ENCODE results near the gene CNTF. TPM values are rescaled to one million over a fixed set of nuclear protein-coding genes. Genes with fewer than 3 reads are reported as not detected.
A peak's percentile ranks its signal among the peaks of the same experiment; 100 is the strongest.
"Not testable (repeated sequence)": the region's sequence is repeated elsewhere in the genome, so short reads cannot be mapped to it uniquely, and the experiment has no call there.

Gene CNTF, protein sequence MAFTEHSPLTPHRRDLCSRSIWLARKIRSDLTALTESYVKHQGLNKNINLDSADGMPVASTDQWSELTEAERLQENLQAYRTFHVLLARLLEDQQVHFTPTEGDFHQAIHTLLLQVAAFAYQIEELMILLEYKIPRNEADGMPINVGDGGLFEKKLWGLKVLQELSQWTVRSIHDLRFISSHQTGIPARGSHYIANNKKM
- total RNA-seq, result 1.4 TPM
- long read RNA-seq, result 0 reads

GRCh38 chr11:58622344-58622743, at the start of gene CNTF:
Gene CNTF, plus strand, starts transcription at chr11:58622665. Its CDS starts 88 bp downstream, at chr11:58622753.
- ATAC-seq, result peak; percentile 67
- intact Hi-C loops (cut with micrococcal nuclease), result loop anchor here (10.0 kb wide), 1 partner anchor 48 kb away; the partner anchor contains the start of genes LPXN and ZFP91
- DNase-seq, result no peak

DNA sequence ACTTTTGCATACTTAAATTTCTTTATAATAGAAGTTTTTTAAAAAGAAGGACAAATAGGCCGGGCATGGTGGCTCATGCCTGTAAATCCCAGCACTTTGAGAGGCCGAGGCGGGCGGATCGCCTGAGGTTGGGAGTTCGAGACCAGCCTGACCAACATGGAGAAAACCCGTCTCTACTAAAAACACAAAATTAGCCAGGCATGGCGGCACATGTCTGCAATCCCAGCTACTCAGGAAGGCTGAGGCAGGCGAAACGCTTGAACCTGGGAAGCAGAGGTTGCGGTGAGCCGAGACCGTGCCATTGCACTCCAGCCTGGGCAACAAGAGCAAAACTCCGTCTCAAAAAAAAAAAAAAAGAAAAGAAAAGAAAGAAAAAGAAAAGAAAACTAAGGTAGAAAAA, 49.6 kb upstream of the CNTF start:
- ATAC-seq, DNase-seq: not testable (repeated sequence)
- intact Hi-C loops (cut with micrococcal nuclease), result loop anchor here (5.0 to 10.0 kb wide), 2 partner anchors 52 to 104 kb away; partner anchors contain the start of gene CNTF

GRCh38 chr11:58573451-58574104, 48.9 kb upstream of the CNTF start:
- intact Hi-C loops (cut with micrococcal nuclease), result loop anchor here (5.0 to 10.0 kb wide), 2 partner anchors 51 to 104 kb away; partner anchors contain the start of gene CNTF
- ATAC-seq, result no peak

GRCh38 chr11:58574881-58575280, 47.6 kb upstream of the CNTF start:
- intact Hi-C loops (cut with micrococcal nuclease), result loop anchor here (5.0 to 10.0 kb wide), 2 partner anchors 50 to 102 kb away; partner anchors contain the start of gene CNTF

More at GRCh38 chr11:58573451-58574104, 48.9 kb upstream of the CNTF start:
- no peak for DNase-seq

DNA sequence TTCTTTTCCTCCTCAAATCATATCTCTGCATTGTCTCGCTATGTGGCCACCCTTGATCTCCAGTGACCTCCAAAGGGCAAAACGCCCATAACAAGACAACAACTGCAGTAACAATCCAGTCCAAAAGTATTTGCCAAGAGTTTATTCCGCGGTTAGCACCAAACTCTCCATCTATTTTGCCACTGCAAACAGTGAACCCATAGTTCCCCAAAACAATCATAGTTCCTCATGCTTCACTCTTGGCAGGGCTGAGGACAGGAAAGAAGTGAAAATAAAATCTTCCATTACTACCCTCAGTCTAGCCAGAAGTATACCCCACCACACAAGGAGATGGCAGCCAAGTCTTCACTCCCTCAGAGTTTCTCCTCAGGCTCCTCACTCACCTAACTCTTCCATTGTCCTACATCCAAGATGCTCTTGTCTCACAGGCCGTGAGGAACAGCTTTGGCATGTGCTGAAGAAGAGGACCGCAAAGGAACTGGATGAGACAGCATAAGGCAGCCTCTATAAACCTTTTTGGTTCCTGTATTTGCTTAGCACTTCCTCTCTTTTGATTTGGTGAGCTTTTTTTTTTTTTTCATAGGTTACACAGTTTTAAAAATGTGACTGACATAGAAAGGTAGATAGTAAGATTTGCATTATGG, 47.0 kb upstream of the CNTF start, which contains the start of gene LPXN:
Gene LPXN, minus strand, starts transcription at position 480 of the 644 bp plus-strand sequence. Its CDS starts 84 bp downstream, at position 396.
- no peak for ATAC-seq
- intact Hi-C loops (cut with micrococcal nuclease), result loop anchor here (10.0 kb wide), 1 partner anchor 49 kb away; the partner anchor contains the start of gene CNTF

More at GRCh38 chr11:58574881-58575280, 47.6 kb upstream of the CNTF start:
- DNase-seq (no peak), ATAC-seq (no peak)

GRCh38 chr11:58576887-58577471, 45.5 kb upstream of the CNTF start:
- ATAC-seq (no peak), DNase-seq (no peak)
- intact Hi-C loops (cut with micrococcal nuclease), result loop anchor here (10.0 kb wide), 1 partner anchor 48 kb away; the partner anchor contains the start of gene CNTF

More for the DNA sequence above, 47.0 kb upstream of the CNTF start, which contains the start of gene LPXN:
- DNase-seq, result no peak

DNA sequence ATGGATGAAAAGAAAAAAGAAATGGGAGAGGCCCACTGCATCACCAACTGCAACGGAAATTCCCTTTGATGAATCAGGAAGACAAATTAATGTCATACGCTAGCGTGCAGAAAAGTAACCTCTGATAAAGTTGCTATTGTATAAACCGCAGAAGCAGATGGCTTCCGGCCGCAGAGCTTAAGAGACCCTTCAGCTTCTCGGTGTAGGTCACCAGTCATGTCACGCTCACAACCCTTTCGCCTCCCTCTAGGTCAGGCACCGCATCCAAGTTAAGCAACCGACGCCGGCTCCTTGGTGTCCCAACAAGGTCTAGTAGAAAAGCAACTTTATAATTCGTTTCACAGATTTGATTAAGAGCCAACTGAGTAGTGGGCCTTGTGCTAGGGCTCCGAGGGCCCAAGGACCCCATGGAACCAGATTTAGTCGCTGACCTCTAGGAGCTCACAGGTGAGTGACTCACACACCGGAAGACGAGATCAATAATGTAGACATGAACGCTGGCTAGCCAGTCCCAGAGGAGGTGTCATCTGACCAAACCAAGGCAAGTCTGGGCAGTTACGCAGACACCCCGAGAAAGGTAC, 44.8 kb upstream of the CNTF start:
- no peak for ATAC-seq
- DNase-seq, result peak; percentile 53
- intact Hi-C loops (cut with micrococcal nuclease), result loop anchor here (10.0 kb wide), 1 partner anchor 47 kb away; the partner anchor contains the start of gene CNTF

GRCh38 chr11:58578136-58578634, 44.3 kb upstream of the CNTF start:
- intact Hi-C loops (cut with micrococcal nuclease), result loop anchor here (10.0 kb wide), 1 partner anchor 47 kb away; the partner anchor contains the start of gene CNTF
- peak; percentile 76 for ATAC-seq
- peak; percentile 95 for DNase-seq

- DNase-seq, result peak; percentile 98
- intact Hi-C loops (cut with micrococcal nuclease), result loop anchor here (10.0 kb wide), 1 partner anchor 46 kb away; the partner anchor contains the start of gene CNTF
- ATAC-seq, result peak; percentile 85
Measured at GRCh38 chr11:58578635-58579191, 43.8 kb upstream of the CNTF start, which contains the start of gene ZFP91. Gene ZFP91, plus strand, starts transcription at chr11:58579063. Its CDS starts 219 bp downstream, at chr11:58579282.

- ATAC-seq (peak; percentile 75), DNase-seq (peak; percentile 94)
- intact Hi-C loops (cut with micrococcal nuclease), result loop anchor here (10.0 kb wide), 1 partner anchor 45 kb away; the partner anchor contains the start of gene CNTF
Measured at GRCh38 chr11:58579192-58580129, 43.0 kb upstream of the CNTF start.

DNA sequence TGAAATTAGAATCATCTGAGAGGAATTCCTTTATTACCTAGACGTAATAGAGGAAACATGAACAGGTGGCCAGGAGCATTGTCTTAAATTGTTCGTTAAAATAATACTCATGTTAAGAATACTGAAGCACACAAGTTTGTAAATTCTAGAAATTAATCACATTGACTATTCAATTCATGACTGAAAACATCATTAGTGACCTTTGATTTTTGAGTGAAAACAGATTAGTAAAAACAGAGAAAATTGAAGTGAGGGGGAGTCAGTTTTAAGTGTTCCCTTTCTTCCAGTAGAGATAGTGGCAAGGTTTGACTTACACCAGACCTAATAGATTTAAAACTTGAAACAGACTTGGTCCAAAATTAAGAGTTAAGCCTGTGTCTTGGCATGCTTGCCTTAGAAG, 42.2 kb upstream of the CNTF start:
- DNase-seq (no peak), ATAC-seq (no peak)
- intact Hi-C loops (cut with micrococcal nuclease), result no loop called here

- no peak for ATAC-seq
- DNase-seq, result no peak
- intact Hi-C loops (cut with micrococcal nuclease), result no loop called here
Measured at GRCh38 chr11:58582437-58582836, 40.0 kb upstream of the CNTF start.

DNA sequence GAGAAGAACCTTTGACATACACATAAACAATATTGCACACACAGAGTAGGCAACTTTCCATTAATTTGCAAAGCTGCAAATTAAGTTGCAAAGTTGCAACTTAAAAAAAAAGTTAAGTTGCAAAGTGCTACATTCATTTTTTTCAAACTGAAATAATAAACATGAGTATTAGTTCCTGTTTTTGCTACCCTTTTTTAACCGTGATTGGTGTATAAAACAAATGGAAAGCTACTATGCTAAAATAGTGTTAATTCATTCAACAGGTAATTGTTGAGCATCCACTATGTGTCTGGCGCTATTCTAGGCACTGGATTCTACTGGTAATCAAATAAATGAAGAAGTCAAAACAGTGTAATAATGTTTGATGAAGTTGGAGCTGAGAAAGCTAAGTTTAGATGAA, 35.5 kb upstream of the CNTF start:
- no peak for DNase-seq
- no peak for ATAC-seq
- intact Hi-C loops (cut with micrococcal nuclease), result no loop called here

- ATAC-seq (no peak), DNase-seq (no peak)
- intact Hi-C loops (cut with micrococcal nuclease), result no loop called here
Measured at GRCh38 chr11:58591659-58592058, 30.8 kb upstream of the CNTF start.

GRCh38 chr11:58592760-58593472, 29.5 kb upstream of the CNTF start:
- DNase-seq (no peak), ATAC-seq (peak; percentile 41)
- intact Hi-C loops (cut with micrococcal nuclease), result no loop called here

- DNase-seq (no peak), ATAC-seq (no peak)
- intact Hi-C loops (cut with micrococcal nuclease), result no loop called here
Measured at GRCh38 chr11:58594826-58595225, 27.6 kb upstream of the CNTF start.
